Measurements from ENCODE around the gene TMEM123. TPM values are rescaled to one million over a fixed set of nuclear protein-coding genes. Genes with fewer than 3 reads are reported as not detected.
A peak's percentile ranks its signal among the peaks of the same experiment; 100 is the strongest.

TMEM123 gene
- total RNA-seq (2014; rRNA removed; shearing (Covaris generic)): 73.7 and 113 TPM in 2 replicates

DNA sequence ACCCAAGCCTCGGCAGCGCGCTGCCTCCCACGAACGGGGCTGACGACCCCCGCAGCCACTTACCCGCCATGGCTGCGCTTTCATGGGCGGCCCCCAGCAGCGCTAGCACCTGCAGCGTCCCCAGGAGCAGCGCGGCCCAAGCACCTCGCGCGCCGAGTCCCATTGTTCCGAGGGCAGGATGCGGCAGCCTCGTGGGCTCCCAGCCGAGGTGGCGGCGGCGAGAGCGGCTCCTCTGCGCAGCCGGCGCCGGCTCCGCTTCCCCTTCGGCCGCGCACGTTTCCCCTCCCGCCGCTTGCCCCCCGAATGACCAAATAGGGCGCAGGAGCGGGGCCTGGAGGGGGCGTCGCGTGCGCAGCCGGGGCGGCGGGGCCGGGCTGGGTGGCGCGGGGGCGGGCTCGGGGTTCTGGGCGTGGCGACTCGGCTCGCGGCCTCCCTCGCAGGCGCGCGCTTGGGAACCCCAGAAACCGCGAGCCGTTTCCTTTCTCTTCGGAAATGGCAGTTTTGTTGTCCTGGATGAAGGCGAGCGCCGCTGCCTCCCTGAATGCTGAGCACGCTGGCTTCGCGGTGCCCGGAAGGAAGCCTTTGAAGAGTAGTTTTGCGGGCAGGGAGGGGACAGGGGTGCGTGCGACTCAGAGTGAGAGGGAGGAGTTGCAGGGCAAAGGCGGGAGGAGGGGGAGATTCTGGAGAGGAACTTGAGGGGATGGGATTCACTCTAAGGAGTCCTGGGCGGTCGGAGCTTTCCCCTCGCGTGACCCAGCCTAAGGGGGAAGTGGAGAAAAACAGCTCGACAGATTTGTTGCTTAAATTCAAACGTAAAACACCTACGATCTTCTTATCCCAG lies at the start of gene TMEM123:
TMEM123 (minus strand) TSS at position 305 of the 841 bp plus-strand sequence; CDS start at position 163, 142 bp downstream.
- no peaks in the 10 kb centered on the region for H3K36me3 ChIP-seq (replicated peaks; ENCODE audit: control insufficient read depth, insufficient read depth, low read length)
- peak within 1 kb of the TSS; percentile 79 for H3K4me3 ChIP-seq (ENCODE audit: insufficient read depth, low read depth, low read length)
- DNase-seq: peak; percentile 92
- peaks cover 22% of the 10 kb centered on the region; the same call in 1 of the 2 replicates for H3K27me3 ChIP-seq (ENCODE audit: control insufficient read depth, insufficient read depth, low read length)

GRCh38 chr11:102500829-102501228 lies 48.3 kb upstream of the TMEM123 start:
- no peaks in the 10 kb centered on the region for H3K36me3 ChIP-seq (replicated peaks; ENCODE audit: control insufficient read depth, insufficient read depth, low read length)
- H3K27me3 ChIP-seq (ENCODE audit: control insufficient read depth, insufficient read depth, low read length): no peaks in the 10 kb centered on the region
- no peak overlapping the region for H3K4me3 ChIP-seq (ENCODE audit: insufficient read depth, low read depth, low read length)
- DNase-seq: no peak

- Histone ChIP-seq H3K27me3 (ENCODE audit: control insufficient read depth, insufficient read depth, low read length) (no peaks in the 10 kb centered on the region), H3K36me3 (replicated peaks; ENCODE audit: control insufficient read depth, insufficient read depth, low read length) (no peaks in the 10 kb centered on the region), H3K4me3 (ENCODE audit: insufficient read depth, low read depth, low read length) (no peak overlapping the region)
- no peak for DNase-seq
Measured at GRCh38 chr11:102499931-102500330, 47.4 kb upstream of the TMEM123 start.

- Histone ChIP-seq H3K27me3 (ENCODE audit: control insufficient read depth, insufficient read depth, low read length) (no peaks in the 10 kb centered on the region), H3K4me3 (ENCODE audit: insufficient read depth, low read depth, low read length) (no peak overlapping the region), H3K36me3 (replicated peaks; ENCODE audit: control insufficient read depth, insufficient read depth, low read length) (no peaks in the 10 kb centered on the region)
- DNase-seq: no peak
Measured at GRCh38 chr11:102499151-102499550, 46.6 kb upstream of the TMEM123 start.

DNA sequence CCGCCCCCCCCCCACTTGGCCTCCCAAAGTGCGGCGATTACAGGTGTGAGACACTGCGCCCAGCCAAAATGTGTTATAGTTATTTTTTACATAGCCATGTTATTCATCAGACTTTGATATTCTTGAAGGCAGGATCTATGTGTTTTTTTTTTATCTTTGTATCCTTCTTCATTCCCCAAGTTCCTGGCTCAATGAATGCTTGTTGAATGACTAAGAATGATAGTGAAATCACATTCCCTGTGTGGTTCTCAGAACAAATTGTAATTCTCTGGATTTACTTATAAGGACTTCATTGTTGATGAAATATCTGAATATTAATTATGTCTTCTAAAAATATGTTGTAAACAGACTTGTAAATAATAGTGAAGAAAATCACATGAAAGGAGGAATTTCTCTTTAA lies 44.5 kb upstream of the TMEM123 start:
- Histone ChIP-seq H3K27me3 (ENCODE audit: control insufficient read depth, insufficient read depth, low read length) (no peaks in the 10 kb centered on the region), H3K4me3 (ENCODE audit: insufficient read depth, low read depth, low read length) (no peak overlapping the region), H3K36me3 (replicated peaks; ENCODE audit: control insufficient read depth, insufficient read depth, low read length) (no peaks in the 10 kb centered on the region)
- no peak for DNase-seq

GRCh38 chr11:102495161-102496042 lies 42.8 kb upstream of the TMEM123 start:
- H3K36me3 ChIP-seq (replicated peaks; ENCODE audit: control insufficient read depth, insufficient read depth, low read length): no peaks in the 10 kb centered on the region
- peak; percentile 53 for DNase-seq
- no peak overlapping the region for H3K4me3 ChIP-seq (ENCODE audit: insufficient read depth, low read depth, low read length)
- no peaks in the 10 kb centered on the region for H3K27me3 ChIP-seq (ENCODE audit: control insufficient read depth, insufficient read depth, low read length)

DNA sequence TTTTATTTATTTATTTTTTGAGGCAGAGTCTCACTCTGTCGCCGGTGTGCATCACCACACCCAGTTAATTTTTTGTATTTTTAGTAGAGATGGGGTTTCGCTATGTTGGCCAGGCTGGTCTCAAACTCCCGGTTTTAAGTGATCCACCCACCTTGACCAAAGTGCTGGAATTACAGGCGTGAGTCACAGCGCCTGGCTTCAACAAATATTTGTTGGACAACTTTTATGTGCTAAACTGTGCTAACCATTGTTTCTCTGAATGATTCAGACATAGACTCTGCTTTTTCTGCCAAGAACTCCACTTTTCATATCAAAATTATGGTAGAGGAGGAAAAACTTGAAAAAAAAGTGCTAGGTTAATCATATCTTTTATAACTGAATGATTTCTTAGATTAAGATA lies 41.7 kb upstream of the TMEM123 start:
- DNase-seq: no peak
- no peak overlapping the region for H3K4me3 ChIP-seq (ENCODE audit: insufficient read depth, low read depth, low read length)
- no peaks in the 10 kb centered on the region for H3K27me3 ChIP-seq (ENCODE audit: control insufficient read depth, insufficient read depth, low read length)
- H3K36me3 ChIP-seq (replicated peaks; ENCODE audit: control insufficient read depth, insufficient read depth, low read length): no peaks in the 10 kb centered on the region

DNA sequence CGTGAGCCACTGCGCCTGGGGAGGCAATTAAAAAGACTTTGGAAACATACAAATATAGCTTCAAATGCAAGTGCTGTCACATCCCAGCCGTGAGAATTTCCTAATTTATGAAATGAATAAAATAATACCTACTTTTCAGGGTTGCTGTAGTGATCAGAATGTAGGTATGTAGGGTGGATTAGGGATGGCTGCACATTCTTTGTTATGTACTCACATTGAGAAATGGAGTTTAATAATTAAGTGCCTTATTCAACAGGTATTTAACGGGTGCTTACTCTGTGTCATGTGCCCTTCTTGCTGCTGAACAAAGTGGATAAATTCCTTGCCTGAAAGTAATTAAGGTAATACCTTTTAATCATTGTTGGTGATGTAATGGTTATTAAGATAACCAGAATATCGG lies 41.0 kb upstream of the TMEM123 start:
- Histone ChIP-seq H3K27me3 (ENCODE audit: control insufficient read depth, insufficient read depth, low read length) (no peaks in the 10 kb centered on the region), H3K4me3 (ENCODE audit: insufficient read depth, low read depth, low read length) (no peak overlapping the region), H3K36me3 (replicated peaks; ENCODE audit: control insufficient read depth, insufficient read depth, low read length) (no peaks in the 10 kb centered on the region)
- no peak for DNase-seq

GRCh38 chr11:102491969-102492368 lies 39.4 kb upstream of the TMEM123 start:
- H3K27me3 ChIP-seq (ENCODE audit: control insufficient read depth, insufficient read depth, low read length): no peaks in the 10 kb centered on the region
- no peak overlapping the region for H3K4me3 ChIP-seq (ENCODE audit: insufficient read depth, low read depth, low read length)
- H3K36me3 ChIP-seq (replicated peaks; ENCODE audit: control insufficient read depth, insufficient read depth, low read length): no peaks in the 10 kb centered on the region
- no peak for DNase-seq

DNA sequence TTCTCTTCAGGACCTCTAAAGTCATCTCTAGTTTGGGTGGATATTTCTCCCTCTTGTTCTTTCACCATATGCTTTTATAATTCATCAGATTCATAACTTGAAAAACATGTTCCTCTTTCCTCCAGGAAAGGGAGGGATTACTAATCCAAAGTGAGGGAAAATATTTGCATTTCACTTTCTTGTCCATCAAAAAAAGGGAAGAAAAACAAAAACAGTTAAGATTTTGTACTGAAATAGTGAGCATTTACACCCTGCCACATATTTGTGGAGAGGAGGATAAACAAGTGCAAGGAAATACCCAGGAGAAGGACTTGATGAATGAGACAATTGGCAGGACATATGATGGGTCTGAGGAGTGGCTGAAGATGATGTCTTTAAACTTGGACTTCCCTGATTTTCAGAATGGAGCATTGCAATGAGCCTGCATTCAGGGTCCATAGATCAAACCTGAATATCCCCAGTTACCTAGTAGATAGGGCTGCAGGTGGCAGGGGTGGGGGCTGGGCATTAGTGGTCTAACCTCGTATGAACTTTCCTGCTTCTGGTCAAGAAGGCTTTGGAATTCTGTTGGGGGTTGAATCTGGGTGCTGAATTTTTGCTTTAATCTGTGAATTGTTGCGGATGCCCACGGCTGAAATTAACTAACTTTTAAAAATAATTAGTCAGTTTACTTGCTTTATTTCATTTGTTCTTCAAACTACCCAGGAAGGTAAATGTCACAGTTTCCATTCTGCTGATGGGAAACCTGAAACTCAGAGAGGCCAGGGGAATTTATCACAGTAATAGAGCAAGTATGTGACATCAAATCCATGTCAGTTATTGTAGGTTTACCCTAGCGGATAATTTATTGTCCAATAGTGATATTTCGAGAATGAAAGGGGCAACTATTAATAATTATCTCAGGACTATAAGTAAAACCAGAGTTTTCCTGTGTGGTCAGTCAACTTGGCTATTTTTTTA lies 36.9 kb upstream of the TMEM123 start:
- Histone ChIP-seq H3K4me3 (ENCODE audit: insufficient read depth, low read depth, low read length) (no peak overlapping the region), H3K36me3 (replicated peaks; ENCODE audit: control insufficient read depth, insufficient read depth, low read length) (no peaks in the 10 kb centered on the region), H3K27me3 (ENCODE audit: control insufficient read depth, insufficient read depth, low read length) (no peaks in the 10 kb centered on the region)
- no peak for DNase-seq

- DNase-seq: no peak
- Histone ChIP-seq H3K36me3 (replicated peaks; ENCODE audit: control insufficient read depth, insufficient read depth, low read length) (no peaks in the 10 kb centered on the region), H3K4me3 (ENCODE audit: insufficient read depth, low read depth, low read length) (no peak overlapping the region), H3K27me3 (ENCODE audit: control insufficient read depth, insufficient read depth, low read length) (no peaks in the 10 kb centered on the region)
Measured at GRCh38 chr11:102488208-102488607, 35.6 kb upstream of the TMEM123 start.

- Histone ChIP-seq H3K27me3 (ENCODE audit: control insufficient read depth, insufficient read depth, low read length) (no peaks in the 10 kb centered on the region), H3K36me3 (replicated peaks; ENCODE audit: control insufficient read depth, insufficient read depth, low read length) (no peaks in the 10 kb centered on the region), H3K4me3 (ENCODE audit: insufficient read depth, low read depth, low read length) (no peak overlapping the region)
- no peak for DNase-seq
Measured at GRCh38 chr11:102487214-102487613, 34.6 kb upstream of the TMEM123 start.

DNA sequence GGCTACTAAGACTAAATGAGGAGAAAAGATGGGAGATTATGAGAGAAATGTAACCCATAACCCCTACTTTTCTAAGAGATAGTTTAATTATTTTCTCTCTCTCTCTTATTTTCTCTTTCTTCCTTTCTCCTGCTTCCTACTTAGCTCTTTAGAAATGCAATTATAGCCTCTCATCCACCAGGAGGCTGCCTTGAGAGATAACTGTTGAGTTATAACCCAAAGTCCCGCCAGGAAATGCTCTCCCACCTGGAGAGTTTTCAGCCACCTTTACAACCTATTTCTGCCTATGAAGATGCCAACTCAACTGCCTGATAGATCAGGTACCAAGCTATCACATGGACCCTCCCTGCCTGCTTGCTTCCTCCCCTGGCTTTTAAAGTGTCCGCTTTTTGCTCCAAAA lies 34.0 kb upstream of the TMEM123 start:
- no peak overlapping the region for H3K4me3 ChIP-seq (ENCODE audit: insufficient read depth, low read depth, low read length)
- DNase-seq: no peak
- no peaks in the 10 kb centered on the region for H3K36me3 ChIP-seq (replicated peaks; ENCODE audit: control insufficient read depth, insufficient read depth, low read length)
- H3K27me3 ChIP-seq (ENCODE audit: control insufficient read depth, insufficient read depth, low read length): no peaks in the 10 kb centered on the region

DNA sequence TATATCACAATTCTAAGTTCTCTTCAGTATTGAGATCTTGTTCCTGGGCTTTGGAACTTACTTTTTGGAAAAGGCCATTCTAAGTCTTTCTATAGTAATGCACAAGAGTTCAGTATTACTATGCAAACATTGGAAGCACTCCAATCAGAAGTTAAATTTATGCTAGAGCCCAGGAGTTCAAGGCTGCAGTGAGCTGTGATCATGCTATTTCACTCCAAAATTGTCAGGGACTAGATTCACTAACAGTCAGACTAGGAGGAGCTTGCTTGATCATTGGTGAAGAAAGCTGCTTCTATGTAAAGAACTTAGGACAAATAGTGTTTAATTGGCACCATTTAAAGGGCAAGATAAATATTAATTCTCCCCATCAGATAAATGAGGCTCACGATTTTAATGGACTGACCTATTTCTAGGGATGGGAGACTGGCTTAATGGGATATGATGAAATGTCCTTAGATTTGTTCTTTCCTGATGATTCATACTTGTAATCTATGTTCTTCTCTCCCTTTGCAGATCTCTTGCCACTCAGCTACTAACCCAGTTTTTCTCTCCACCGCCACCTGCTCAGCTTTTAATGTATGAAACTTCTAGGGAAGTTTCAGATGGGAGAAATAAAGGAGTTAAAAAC lies 32.6 kb upstream of the TMEM123 start:
- Histone ChIP-seq H3K27me3 (ENCODE audit: control insufficient read depth, insufficient read depth, low read length) (no peaks in the 10 kb centered on the region), H3K4me3 (ENCODE audit: insufficient read depth, low read depth, low read length) (no peak overlapping the region), H3K36me3 (replicated peaks; ENCODE audit: control insufficient read depth, insufficient read depth, low read length) (no peaks in the 10 kb centered on the region)
- DNase-seq: no peak

Measured in H7 (cell line).